ENCODE results near the gene ESCO1.
"Not testable (repeated sequence)": the region's sequence is repeated elsewhere in the genome, so short reads cannot be mapped to it uniquely, and the experiment has no call there.

The ESCO1 gene

GRCh38 chr18:21592361-21592760 is 8.1 kb downstream of the ESCO1 start:
- DNase-seq = not testable (repeated sequence)

GRCh38 chr18:21584391-21584790 is 16.1 kb downstream of the ESCO1 start:
- DNase-seq = no peak

DNA sequence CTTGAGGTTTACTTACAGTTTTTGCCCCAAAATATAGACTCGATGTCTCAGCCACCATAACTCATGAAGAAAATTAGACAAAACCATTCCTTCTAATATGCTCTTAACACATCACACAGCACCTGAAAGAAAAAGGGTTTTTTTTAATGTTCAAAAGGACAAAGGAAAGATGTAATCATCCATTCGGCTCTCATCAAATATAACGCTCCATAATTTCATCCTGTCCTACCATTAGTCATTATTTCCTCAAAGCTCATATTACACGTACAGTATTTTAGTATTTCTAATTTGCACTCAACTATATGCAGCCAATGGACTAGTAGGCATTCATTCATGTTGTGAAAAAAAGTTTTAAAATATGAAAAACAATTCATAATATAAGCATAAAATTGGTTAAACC is 24.8 kb downstream of the ESCO1 start:
- DNase-seq = no peak

GRCh38 chr18:21571772-21572171 is 28.7 kb downstream of the ESCO1 start:
- no peak for DNase-seq

DNA sequence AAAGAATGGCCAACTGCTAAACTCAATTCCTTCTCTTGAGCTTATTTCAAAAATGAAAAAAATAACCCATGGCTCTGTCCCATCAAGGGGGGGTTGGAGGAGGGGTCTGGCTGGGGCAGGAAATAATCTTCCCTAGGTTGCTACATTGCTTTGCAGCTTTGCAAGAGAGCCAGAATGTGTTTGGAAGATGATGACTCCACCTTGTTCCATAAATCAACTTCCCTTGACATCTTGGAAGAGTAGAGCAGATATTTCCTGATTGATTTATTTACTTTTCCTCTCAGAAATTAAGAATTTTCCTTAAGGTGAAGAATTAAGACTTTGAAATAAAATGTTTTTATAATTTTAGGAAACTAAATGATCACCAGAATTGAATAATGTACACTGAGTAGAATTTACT is 41.3 kb downstream of the ESCO1 start:
- no peak for DNase-seq

DNA sequence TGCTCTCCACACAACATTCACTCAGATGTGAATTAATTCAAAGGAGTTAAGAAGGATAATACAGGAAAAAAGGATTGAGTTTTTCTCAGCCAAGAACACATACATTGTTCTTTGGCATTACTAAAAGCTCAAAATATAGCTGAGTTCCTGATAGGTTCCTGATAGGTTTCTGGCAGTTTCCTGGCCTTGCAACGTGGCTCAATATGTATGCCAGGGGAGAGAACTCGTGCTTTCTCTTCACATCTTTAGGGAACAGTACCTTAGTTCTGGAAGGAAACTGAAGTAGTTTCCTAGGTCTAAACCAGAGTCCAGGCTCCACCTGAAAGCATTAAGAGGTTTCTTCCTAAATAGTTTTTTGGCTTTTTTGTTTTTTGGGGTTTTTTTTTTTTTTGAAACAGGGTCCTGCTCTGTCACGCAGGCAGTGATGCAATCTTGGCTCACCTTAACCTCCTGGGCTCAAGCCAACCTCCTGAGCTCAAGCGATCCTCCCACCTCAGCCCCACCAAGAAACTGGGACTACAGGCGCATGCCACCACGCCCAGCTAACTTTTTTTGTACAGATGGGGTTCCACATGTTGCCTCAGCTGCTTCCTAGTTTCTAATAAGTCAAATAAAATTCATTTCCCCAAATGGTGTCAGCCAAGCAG is 42.8 kb downstream of the ESCO1 start:
- DNase-seq = no peak

GRCh38 chr18:21550510-21550970 is 50.0 kb downstream of the ESCO1 start:
- no peak for DNase-seq

GRCh38 chr18:21548647-21549046 is 51.9 kb downstream of the ESCO1 start:
- no peak for DNase-seq

- no peak for DNase-seq
These were observed 54.1 kb downstream of the ESCO1 start for GRCh38 chr18:21546423-21546822.

DNA sequence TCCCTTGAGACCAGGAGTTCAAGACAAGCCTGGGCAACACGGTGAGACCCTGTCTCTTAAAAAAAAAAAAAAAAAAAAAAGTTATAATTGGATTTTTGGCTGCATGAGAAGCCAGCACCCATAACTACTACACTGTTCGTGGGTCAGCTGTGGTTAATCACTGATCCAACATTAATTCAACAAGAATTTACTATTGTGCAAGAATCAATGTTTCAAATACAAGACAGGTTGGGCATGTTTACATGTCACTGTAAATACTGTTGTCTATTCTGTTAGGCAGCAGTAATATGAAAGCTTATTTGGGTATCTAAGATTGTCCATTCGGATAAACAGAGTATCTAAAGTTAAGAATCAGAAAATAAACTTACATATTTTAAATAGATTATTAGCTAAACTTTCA is 62.3 kb downstream of the ESCO1 start:
- no peak for DNase-seq

- no peak for DNase-seq
These were observed 66.2 kb downstream of the ESCO1 start for GRCh38 chr18:21534327-21534726.

- DNase-seq = no peak
These were observed 74.0 kb downstream of the ESCO1 start for GRCh38 chr18:21526463-21526862.

GRCh38 chr18:21525916-21526315 is 74.6 kb downstream of the ESCO1 start:
- no peak for DNase-seq

- no peak for DNase-seq
These were observed 78.0 kb downstream of the ESCO1 start for GRCh38 chr18:21522530-21522929.

DNA sequence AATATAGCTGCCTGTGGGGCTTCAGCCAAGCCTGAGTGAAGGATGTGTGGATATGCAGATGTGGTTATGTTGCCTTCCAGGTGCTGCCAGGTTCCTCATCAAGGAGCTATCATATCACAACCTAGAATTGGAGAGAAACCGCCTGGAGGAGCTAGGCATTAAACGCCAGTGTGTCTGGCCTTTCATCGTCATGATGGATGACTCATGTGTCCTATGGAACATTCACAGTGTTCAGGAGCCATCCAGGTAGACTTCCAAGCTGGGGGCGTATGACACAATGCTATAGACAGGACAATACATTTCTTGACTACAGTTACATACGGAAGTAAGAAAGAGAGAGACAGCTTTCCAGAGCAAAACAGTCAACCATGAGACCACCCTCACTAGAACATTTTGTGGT is 86.8 kb downstream of the ESCO1 start:
- DNase-seq = no peak

- DNase-seq = no peak
These were observed 87.2 kb downstream of the ESCO1 start for GRCh38 chr18:21513292-21513691.

DNA sequence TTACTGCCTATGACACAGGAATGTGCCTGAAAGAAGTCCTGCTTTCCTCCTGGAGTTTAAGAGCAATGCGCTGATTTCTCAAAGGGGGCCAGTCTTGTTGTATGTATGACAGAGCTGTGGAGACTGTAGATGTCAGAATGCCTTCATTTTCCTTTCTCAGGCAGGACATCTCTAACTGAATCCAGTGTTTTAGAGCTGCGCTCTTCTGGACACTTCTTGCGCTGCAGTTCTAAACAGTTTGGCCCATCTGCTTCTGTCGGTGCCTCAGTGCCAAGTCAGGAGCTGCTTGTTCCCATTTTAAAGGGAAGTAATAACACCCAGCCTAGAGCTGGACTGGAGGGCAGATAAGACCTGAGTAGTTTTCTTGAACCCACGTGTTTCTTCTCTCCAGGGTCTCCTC is 91.4 kb downstream of the ESCO1 start:
- DNase-seq = no peak

DNA sequence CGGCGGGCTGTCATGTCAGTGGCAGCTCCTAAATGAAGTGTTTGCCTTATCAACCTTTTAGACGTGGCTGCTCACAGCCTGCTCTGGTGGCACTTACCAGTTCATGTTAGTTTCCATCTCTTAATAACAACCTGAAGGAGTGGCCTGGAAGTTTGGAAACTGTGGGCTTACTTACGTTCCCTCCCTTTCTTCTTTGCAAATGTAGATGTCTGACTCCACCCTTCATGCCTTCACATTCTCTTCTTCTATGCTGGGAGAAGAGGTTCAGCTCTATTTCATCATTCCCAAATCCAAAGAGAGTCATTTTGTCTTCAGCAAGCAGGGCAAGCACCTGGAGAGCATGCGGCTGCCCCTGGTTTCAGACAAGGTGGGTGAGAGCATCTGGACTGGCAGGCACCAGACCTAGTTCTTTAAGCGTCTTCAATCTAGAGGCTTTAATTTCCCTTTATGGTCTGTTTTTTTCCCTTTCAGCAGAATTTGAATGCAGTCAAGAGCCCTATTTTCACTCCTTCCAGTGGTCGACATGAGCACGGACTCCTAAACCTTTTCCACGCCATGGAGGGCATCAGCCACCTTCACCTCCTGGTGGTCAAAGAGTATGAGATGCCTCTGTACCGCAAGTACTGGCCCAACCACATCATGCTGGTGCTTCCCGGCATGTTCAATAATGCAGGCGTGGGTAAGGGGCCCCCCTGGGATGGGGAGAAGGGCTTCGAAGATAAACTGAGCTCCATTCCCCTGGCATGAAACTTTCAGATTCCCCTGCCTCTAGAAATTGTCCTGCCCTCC is 92.4 kb downstream of the ESCO1 start:
- DNase-seq = no peak

- no peak for DNase-seq
These were observed 97.8 kb downstream of the ESCO1 start for GRCh38 chr18:21502661-21503060.

DNA sequence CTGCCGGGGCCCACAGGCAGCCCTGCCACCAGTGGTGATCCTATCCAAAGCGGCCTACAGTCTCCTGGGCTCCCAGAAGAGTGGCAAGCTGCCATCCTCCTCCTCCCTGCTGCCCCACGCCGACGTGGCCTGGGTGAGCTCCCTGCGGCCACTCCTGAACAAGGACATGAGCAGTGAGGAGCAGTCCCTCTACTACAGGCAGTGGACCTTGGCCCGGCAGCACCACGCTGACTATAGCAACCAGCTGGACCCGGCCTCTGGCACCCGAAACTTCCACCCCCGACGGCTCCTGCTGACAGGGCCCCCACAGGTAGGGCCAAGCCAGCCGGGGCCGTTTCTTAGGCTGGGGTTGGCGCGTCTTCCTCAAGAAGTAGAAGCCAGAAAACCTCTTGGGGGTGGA is 100.5 kb downstream of the ESCO1 start:
- DNase-seq = no peak

DNA sequence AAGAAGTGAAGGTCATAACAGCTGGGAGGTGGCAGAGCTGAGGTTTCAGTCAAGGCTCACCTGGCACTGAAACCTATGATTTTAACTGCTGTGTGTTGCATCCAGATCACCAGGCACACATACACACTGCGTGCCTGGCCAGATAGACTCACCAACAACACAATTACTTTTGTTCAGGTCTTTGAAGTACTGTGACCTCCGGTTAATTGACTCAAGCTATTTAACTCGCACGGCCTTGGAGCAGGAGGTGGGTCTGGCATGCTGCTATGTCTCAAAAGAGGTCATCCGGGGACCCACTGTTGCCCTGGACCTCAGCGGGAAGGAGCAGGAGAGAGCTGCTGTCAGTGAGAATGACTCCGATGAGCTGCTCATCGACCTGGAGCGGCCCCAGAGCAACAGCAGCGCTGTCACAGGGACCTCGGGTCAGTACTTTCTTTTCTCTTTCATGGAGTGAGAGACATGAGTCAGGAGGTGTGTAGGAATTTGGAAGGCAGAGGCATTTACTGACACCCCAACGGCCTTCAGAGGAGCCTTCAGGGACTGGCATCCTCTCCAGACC is 104.1 kb downstream of the ESCO1 start:
- no peak for DNase-seq

- DNase-seq = no peak
These were observed 109.8 kb downstream of the ESCO1 start for GRCh38 chr18:21490748-21491147.

GRCh38 chr18:21489919-21490495 is 110.5 kb downstream of the ESCO1 start:
- no peak for DNase-seq
